Inflammatory macrophage treated with lipopolysaccharide for 1 hour (primary cell): ENCODE measurements around the gene RAD51B.
A peak's percentile ranks its signal among the peaks of the same experiment; 100 is the strongest.
"Not testable (repeated sequence)": the region's sequence is repeated elsewhere in the genome, so short reads cannot be mapped to it uniquely, and the experiment has no call there.

Experiments used
- DNase-seq, 2 donors: peaks; one replicate each; pipeline ENCODE4 v3.0.0-alpha.2; 2020 to 2022

The RAD51B gene

GRCh38 chr14:68031011-68031410 is 211.4 kb downstream of the RAD51B start:
- DNase-seq = not testable (repeated sequence)

DNA sequence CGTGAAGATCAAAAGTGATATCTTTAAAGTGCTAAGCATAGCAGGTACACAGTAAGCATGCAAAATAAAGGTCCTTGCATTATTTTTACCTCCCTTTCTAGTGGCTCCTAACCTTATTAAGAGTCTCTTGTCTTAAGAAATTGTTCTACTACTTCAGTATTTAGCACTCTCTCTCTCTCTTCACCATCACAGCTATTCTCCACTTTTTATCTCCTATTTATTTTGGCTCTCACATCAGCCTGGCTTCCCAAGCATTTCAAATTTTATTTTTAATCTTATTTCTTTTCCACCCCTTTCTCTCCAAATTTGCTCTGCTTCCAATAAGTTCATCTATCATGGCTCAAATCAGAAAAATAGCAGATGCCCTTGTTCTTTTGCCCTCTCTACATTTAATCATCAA is 212.6 kb downstream of the RAD51B start:
- no peak for DNase-seq

GRCh38 chr14:68033336-68033932 is 213.9 kb downstream of the RAD51B start:
- no peak for DNase-seq

DNA sequence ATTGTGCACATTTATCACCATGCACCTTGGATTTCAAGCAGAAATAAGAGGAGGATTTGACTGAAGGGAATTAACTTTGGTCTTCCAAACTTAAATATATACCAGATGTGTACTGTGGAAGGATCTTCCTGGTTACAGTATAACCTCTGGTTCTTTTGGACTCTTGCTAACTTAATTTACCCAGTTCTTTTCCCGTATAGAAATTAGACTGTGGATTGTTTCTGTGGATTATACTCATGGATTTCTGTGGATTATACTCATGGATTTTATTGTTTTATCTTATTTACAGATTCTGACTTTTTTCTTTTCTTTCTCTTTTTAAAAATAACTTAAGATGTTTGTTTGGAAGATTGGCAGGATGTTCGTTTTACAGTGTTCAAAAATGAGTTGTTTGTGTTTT is 215.3 kb downstream of the RAD51B start:
- DNase-seq = no peak

GRCh38 chr14:68036202-68036601 is 216.6 kb downstream of the RAD51B start:
- no peak for DNase-seq

GRCh38 chr14:68039593-68039992 is 220.0 kb downstream of the RAD51B start:
- no peak for DNase-seq

GRCh38 chr14:68040633-68041369 is 221.2 kb downstream of the RAD51B start:
- peak in 1 of 2 donors; percentile 0 for DNase-seq

DNA sequence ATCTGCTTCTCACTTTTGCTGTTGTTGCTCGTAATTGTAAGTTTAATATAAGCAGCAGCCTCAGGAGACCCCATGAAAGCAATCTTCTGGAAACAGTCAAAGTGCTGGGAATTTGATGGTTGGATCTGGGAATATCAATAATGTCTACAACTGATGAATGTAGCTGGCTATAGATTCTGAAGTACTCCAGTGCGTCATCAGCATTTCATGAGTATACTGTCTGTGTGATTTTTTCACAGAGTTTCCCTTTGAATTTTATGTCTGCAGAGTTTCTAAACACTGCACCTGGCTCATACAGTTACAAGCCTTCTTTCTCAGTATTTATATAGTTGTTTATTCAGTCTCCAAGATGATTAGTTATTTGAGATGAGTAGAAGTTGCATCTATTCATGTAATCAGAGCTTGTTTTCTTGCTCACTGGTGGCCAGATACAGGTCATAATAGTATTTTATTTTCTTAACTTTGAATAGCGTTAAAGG is 222.3 kb downstream of the RAD51B start:
- no peak for DNase-seq

GRCh38 chr14:68042586-68043210 is 223.1 kb downstream of the RAD51B start:
- no peak for DNase-seq

- no peak for DNase-seq
Measured at GRCh38 chr14:68043752-68044151, 224.2 kb downstream of the RAD51B start.

DNA sequence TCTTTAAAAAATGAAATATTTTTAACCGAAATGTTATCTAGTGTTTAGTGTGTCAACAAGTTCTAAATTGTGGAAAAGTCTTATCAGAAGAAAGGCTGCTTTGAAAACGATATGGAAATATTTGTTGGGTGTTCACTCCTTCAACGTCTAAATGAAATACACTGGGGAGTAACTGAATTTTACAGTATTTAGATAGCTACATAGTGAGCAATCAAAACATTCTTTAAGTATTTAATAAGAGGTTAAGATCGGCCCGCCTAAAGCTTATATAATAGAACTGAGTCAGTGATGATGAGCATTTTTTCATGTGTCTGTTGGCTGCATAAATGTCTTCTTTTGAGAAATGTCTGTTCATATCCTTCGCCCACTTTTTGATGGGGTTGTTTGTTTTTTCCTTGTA is 228.3 kb downstream of the RAD51B start:
- DNase-seq = no peak

DNA sequence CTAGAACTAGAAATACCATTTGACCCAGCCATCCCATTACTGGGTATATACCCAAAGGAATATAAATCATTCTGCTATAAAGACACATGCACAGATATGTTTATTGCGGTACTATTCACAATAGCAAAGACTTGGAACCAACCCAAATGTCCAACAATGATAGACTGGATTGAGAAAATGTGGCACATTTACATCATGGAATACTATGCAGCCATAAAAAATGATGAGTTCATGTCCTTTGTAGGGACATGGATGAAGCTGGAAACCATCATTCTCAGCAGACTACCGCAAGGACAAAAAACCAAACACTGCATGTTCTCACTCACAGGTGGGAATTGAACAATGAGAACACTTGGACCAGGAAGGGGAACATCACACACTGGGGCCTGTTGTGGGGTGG is 229.2 kb downstream of the RAD51B start:
- DNase-seq = not testable (repeated sequence)

GRCh38 chr14:68050177-68050576 is 230.6 kb downstream of the RAD51B start:
- DNase-seq = no peak

DNA sequence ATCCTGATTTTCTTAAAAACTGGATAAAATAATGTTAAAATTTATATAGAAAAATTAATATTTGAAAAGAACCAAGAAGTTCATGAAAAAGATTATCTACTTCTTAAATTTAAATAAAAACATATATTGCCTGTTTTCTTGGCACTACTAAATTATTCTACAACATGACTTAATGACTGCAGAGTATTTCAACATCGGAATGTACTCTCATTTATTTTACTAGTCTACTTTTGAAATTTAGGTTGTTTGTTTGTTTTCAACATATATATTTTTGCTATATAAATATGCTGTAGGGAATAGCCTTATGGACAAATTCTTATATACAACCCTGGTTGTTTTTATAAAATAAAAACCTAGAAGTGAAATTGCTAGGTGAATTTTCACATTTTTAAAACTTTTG is 231.6 kb downstream of the RAD51B start:
- DNase-seq = no peak

DNA sequence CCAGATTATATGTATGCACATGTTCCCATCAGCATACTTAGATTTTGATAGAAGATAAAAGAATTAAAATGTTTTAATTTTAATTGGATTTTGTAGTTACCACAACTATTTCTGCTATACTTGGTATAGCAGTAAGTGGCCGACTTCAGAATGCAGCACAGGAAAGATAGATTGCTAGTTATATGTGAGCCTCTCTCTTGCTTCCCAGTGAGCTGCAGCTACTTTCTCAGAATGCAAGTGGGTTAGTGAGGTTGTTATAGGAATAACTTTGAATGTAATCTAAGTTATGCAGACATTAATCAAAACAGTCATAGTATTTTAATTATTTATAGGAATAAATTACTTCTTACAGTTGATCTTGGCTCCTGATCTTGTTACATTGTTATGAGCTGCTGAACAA is 240.6 kb downstream of the RAD51B start:
- no peak for DNase-seq

DNA sequence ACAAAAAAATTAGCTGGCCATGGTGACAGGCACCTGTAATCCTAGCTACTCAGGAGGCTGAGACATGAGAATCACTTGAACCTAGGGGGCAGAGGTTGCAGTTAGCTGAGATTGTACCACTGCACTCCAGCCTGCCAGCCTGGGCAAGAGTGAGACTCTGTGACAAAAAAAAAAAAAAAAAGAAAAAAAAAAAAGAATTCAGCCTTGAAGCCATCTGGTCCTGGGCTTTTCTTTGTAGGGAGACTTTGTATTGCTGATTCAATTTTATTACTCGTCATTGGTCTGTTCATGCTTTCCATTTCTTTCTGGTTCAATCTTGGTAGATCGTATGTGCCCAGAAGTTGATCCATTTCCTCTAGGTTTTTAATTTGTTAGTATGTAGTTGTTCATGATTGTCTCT is 243.1 kb downstream of the RAD51B start:
- no peak for DNase-seq

DNA sequence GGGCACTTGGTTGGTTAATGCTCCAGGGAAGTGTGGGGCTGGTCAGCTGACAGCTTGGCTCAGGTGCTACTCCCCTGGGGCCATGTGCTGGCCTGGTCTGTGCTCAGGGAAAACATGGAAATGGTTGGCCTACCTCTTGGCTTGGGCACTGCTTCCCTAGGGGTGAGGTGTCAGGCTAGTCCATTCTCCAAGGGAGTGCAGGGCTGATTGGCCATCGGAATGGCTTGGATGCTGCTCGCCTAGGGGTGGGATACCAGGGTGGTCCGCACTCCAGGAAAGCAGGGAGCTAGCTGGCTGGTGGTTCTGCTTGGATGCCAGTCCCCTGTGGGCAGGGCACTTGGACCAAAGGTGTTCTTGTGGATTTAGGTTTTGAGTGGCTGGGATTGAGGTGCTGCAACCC is 245.7 kb downstream of the RAD51B start:
- DNase-seq = no peak

DNA sequence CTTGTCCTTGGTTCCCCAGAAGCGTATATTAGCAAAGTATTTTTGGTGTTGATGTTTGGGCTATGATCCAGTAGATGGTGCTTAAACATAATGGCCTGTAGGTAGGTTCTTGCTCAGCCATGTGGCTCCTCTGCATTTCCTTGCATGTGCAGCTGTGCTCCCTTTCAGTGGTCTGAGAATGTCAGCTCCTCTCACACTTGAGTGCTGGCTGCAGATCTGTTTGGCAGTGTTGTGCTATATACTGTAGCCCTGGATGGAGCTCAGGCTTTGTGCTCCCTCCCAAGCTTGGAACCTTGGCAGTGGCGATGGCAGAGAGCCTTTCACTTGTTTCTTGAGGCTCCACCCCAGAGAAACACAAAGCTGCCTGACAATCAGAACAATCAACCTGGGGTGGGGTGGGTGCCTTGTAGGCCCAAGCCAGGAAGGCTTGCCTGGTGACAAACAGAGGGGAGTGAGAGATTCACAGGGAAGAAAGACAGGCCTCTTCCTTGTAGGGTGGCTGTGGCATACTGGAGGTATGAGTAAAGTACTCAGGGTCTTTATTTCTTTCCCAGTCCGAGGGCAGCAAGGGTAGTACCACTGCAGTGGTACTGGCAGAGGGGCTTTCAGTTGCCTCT is 255.3 kb downstream of the RAD51B start:
- DNase-seq = no peak

GRCh38 chr14:68075382-68076029 is 255.9 kb downstream of the RAD51B start:
- no peak for DNase-seq

DNA sequence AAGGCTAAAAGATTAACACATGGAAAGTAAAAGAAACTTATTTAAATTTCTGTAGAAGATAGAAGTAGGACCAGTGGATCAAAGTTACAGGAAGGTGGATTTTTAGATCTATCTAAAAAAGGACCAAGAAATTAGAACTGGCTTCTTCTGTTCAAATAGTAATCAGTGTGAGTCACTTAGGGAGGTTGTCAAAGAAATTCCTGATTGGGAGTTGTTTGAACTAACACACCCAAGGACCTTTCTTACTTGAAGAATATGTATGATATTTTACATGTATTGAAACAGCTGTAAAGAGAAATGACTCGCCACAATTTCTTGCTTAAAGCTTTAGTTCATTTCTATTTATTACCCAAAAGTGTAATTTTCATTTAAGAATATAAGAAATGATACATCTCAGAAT is 256.9 kb downstream of the RAD51B start:
- no peak for DNase-seq

- peak in 1 of 2 donors; percentile 9 for DNase-seq
Measured at GRCh38 chr14:68079941-68080697, 260.5 kb downstream of the RAD51B start.

DNA sequence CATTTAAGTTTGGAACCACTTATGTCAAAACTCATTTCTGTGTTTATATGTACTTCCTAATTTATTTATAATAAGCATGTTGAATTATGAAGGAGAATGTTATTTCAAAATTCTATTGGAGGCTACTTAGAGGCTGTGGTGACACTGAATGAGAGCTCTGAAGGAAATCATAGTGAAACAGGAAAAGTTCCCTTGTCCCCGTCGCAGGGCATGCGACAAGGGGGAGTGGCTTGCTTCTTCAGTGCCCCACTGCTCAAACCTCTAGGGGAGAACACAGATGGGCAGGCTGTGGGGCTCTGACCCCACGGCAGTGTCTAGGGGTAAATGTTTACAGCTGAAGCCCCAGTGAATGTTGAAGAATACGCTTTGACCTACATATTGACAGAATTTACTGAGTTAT is 261.9 kb downstream of the RAD51B start:
- DNase-seq = no peak
